T-cell (primary cell): Measurements from ENCODE around the gene KMT2E. TPM values are rescaled to one million over a fixed set of nuclear protein-coding genes. Genes with fewer than 3 reads are reported as not detected.

Source experiments
- ATAC-seq, 4 experiments: fragments of 200-7000 bp in 3 of 4; fragments of 150-1000 bp in 1 of 4; cut with Tn5 transposase; replicated peaks in 1 of 4; 1 replicate in 3 of 4; 2 replicates in 1 of 4; pipeline ENCODE4 v1.10.0; 2021; ENCODE audit warnings: moderate library complexity in 3 of 4, mild to moderate bottlenecking in 2 of 4, moderate number of reproducible peaks in 1 of 4
- CTCF ChIA-PET, 2 donors: fragments of 300-600 bp; sonication (Branson Sonifier 250); formaldehyde crosslinking; loops; one replicate each; lab custom pipeline; 2022; ENCODE audit warnings: antibody characterized with exemption in 2 of 2; lab: Charles Lee
- POLR2A ChIA-PET, 2 donors: fragments of 300-600 bp; sonication (Branson Sonifier 250); formaldehyde crosslinking; loops; one replicate each; lab custom pipeline; 2022; ENCODE audit warnings: antibody characterized with exemption in 2 of 2; lab: Charles Lee
- DNase-seq, 35 experiments: peaks; one replicate each; pipeline versions ENCODE4 v3.0.0 to v3.0.0-alpha.2; 2013 to 2023
- H3K27ac ChIP-seq: one replicate; pipeline ENCODE4 v1.5.1; 2013; ENCODE audit warnings: low read length
- H3K27me3 ChIP-seq, 2 experiments: replicated peaks in 1 of 2; 1 replicate in 1 of 2; 2 replicates in 1 of 2; pipeline versions ENCODE4 v1.6.1 to v1.7.0; 2013; ENCODE audit warnings: low read length in 1 of 2, mixed read lengths in 1 of 2; ENCODE audit not compliant: control insufficient read depth in 2 of 2, insufficient read depth in 2 of 2; ENCODE audit errors: extremely low read depth in 1 of 2
- H3K36me3 ChIP-seq, 2 donors: 1 replicate in 1 of 2; 2 replicates in 1 of 2; pipeline versions ENCODE4 v1.6.1 to v1.7.0; 2013; ENCODE audit warnings: low read length in 1 of 2; ENCODE audit not compliant: control insufficient read depth in 2 of 2, insufficient read depth in 1 of 2; ENCODE audit errors: extremely low read depth in 1 of 2
- H3K4me1 ChIP-seq, 2 experiments: 1 replicate in 1 of 2; 2 replicates in 1 of 2; pipeline versions ENCODE4 v1.6.1 to v1.7.0; 2013; ENCODE audit warnings: low read length in 2 of 2, mixed read lengths in 1 of 2; ENCODE audit not compliant: insufficient read depth in 2 of 2, control insufficient read depth in 1 of 2; ENCODE audit errors: extremely low read depth in 1 of 2
- H3K4me3 ChIP-seq, 2 donors: 1 replicate in 1 of 2; 2 replicates in 1 of 2; pipeline versions ENCODE4 v1.5.1 to v1.7.0; 2013; ENCODE audit warnings: mild to moderate bottlenecking in 2 of 2, low read length in 1 of 2, moderate library complexity in 1 of 2; ENCODE audit not compliant: control insufficient read depth in 1 of 2; ENCODE audit errors: extremely low read depth in 1 of 2
- H3K9me3 ChIP-seq: 2 replicates; pipeline ENCODE4 v1.7.0; 2013
- H3K27ac Mint-ChIP-seq, 2 donors: one replicate each; pipeline ENCODE4 v1.8.0; 2020 to 2021; ENCODE audit warnings: mild to moderate bottlenecking in 2 of 2, mixed read lengths in 2 of 2
- H3K27me3 Mint-ChIP-seq, 2 donors: one replicate each; pipeline ENCODE4 v1.8.0; 2021 to 2022; ENCODE audit warnings: mixed read lengths in 2 of 2
- H3K36me3 Mint-ChIP-seq: one replicate; pipeline ENCODE4 v1.8.0; 2021; ENCODE audit warnings: mixed read lengths
- H3K4me1 Mint-ChIP-seq, 3 donors: one replicate each; pipeline ENCODE4 v1.8.0; 2020 to 2022; ENCODE audit warnings: mixed read lengths in 3 of 3, mild to moderate bottlenecking in 1 of 3
- H3K4me3 Mint-ChIP-seq, 3 donors: one replicate each; pipeline ENCODE4 v1.8.0; 2020 to 2022; ENCODE audit warnings: mild to moderate bottlenecking in 3 of 3, mixed read lengths in 3 of 3, moderate library complexity in 3 of 3
- H3K9me3 Mint-ChIP-seq, 3 donors: one replicate each; pipeline ENCODE4 v1.8.0; 2020 to 2022; ENCODE audit warnings: mixed read lengths in 3 of 3
- WGBS: methylation state at CpG from one replicate; pipeline ENCODE4 v1.1.5; 2013; ENCODE audit warnings: missing lambda C conversion rate; ENCODE audit not compliant: insufficient coverage; 5-methylcytosine and 5-hydroxymethylcytosine counted together
- total RNA-seq, 35 experiments: library from RNA in 6 of 35; stranded (reverse) in 6 of 35; fragments of 120-200 nt in 1 of 35; gene quantifications; one replicate each; pipeline versions ENCODE4 v1.2.1 to v1.2.4 and lab custom pipeline; 2013 to 2026

Gene KMT2E
- total RNA-seq, 5 donors from 2014 or later (not counting 1 experiment from before 2014, with no cell fraction given), result 164 to 260 (median 169) TPM

DNA sequence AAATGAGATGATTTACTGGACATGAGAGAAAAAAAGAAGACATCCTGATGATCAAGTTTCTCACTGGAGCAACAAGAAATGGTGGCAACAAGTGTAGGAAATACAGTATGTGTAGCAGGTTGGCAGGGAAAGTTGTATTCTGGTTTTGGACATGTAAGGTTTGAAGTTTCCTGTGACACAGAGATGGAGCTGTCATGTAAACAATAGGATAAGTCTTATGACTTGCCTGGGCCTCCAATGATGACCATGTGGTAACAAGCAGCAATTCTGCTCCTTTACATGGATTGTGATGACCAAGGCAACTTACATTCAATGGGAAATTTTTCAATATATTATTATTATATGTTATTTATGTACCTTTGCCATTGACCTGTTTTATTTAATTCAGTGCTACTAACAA lies 125.4 kb downstream of the KMT2E start:
- no peaks in the 10 kb centered on the region for H3K27me3 Mint-ChIP-seq
- no peak for DNase-seq
- peaks cover 52% of the 10 kb centered on the region for H3K36me3 Mint-ChIP-seq
- POLR2A ChIA-PET, result no interaction called here
- ATAC-seq, result no peak
- Histone ChIP-seq H3K27ac (no peak overlapping the region), H3K4me3 (no peak overlapping the region), H3K4me1 (no peaks in the 10 kb centered on the region), H3K27me3 (no peaks in the 10 kb centered on the region), H3K36me3 (peaks cover 3 to 71% of the 10 kb centered on the region in 2 donors), H3K9me3 (no peaks in the 10 kb centered on the region)
- no peak overlapping the region for H3K27ac Mint-ChIP-seq
- peaks cover 6 to 14% (median 14%) of the 10 kb centered on the region in 3 donors for H3K4me1 Mint-ChIP-seq
- H3K9me3 Mint-ChIP-seq, result no peaks in the 10 kb centered on the region
- CTCF ChIA-PET, result no interaction called here
- no peak overlapping the region for H3K4me3 Mint-ChIP-seq

DNA sequence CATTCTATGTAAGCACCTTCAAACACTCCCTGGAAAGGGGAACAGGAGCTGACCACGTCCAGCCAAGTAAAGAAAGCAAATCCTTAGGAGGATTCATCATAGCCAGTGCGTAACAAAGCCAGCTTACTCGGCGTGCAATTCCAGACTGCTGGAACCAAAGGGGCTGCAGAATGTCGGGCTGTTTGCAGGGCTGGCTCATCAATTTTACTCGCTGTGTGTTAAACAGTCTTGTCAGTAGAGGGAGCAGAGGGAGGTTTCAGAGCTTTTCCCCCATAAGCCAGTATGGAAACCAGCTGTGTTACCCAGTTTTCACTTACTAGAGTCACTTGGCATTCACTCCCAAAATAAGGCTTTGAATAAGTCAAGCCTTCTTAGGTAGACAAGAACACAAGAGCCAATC lies 127.1 kb downstream of the KMT2E start:
- H3K4me1 Mint-ChIP-seq, result peaks cover 6 to 14% (median 11%) of the 10 kb centered on the region in 3 donors
- peaks cover 53% of the 10 kb centered on the region for H3K36me3 Mint-ChIP-seq
- ATAC-seq (no peak), DNase-seq (peak in 1 of 35 experiments; percentile 27)
- Histone ChIP-seq H3K27ac (no peak overlapping the region), H3K36me3 (peaks cover 3 to 75% of the 10 kb centered on the region in 2 donors), H3K4me3 (no peak overlapping the region), H3K9me3 (no peaks in the 10 kb centered on the region), H3K4me1 (no peaks in the 10 kb centered on the region), H3K27me3 (no peaks in the 10 kb centered on the region)
- WGBS, result 92% methylated on average over 2 of the region's 6 CpGs
- H3K4me3 Mint-ChIP-seq, result no peak overlapping the region
- no peaks in the 10 kb centered on the region for H3K9me3 Mint-ChIP-seq
- no peak overlapping the region for H3K27ac Mint-ChIP-seq
- H3K27me3 Mint-ChIP-seq, result no peaks in the 10 kb centered on the region
- CTCF ChIA-PET, result interaction anchor here in 1 of 2 donors (1.2 kb wide), 1 partner anchor 160 kb away, joined by 4 read pairs; no protein-coding TSS in a partner anchor
- POLR2A ChIA-PET, result interaction anchor here in 1 of 2 donors (0.5 kb wide), 1 partner anchor 65 kb away, joined by 3 read pairs; no protein-coding TSS in a partner anchor

DNA sequence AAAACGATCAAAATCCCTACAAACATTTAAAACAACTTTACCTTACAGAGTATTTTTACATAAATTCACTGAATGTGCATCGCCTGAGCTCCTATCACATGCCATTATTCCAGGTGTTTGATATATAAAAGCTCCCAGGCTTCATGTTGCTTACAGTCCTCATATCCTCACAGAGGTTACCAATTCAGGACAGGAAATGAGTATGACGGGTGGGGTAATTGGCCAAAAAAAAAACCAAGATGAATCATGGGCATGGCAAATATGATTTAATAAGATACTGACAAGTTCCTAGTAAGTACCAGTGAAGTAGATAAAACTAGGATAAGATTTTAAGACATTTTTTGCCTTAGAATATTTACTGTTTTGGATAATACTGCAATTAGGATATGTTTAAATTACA lies 135.8 kb downstream of the KMT2E start:
- H3K27me3 ChIP-seq, result no peaks in the 10 kb centered on the region
- no peaks in the 10 kb centered on the region for H3K9me3 ChIP-seq
- Mint-ChIP-seq H3K4me3 (no peak overlapping the region), H3K27ac (no peak overlapping the region), H3K4me1 (peaks cover under 1 to 19% (median 10%) of the 10 kb centered on the region in 3 donors), H3K9me3 (no peaks in the 10 kb centered on the region), H3K27me3 (no peaks in the 10 kb centered on the region), H3K36me3 (peaks cover 30% of the 10 kb centered on the region)
- WGBS, result no CpG with 5 or more reads among the region's 3 CpGs
- ChIA-PET CTCF (no interaction called here), POLR2A (no interaction called here)
- H3K36me3 ChIP-seq, result peaks cover 0 to 21% of the 10 kb centered on the region in 2 donors
- no peak overlapping the region for H3K4me3 ChIP-seq
- ATAC-seq (no peak), DNase-seq (no peak)
- H3K4me1 ChIP-seq, result no peaks in the 10 kb centered on the region
- H3K27ac ChIP-seq, result no peak overlapping the region

DNA sequence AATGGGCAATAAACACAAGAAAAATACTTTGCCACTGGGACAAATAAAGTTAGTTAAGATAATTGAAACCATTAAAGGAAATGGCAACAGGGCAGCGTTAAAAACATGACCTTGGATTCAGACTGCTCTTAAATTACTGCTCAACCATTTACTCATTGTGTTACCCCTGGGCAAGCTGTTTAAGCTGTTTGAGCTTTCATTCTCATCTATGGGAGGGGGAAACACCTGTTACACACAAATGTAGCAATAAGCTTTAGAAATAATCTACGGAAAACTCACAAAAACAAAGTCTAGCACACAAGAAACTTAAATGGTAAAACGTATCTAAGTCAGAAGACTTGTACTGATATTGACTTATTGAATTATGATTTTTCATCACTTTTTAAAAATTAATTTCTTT lies 137.1 kb downstream of the KMT2E start:
- H3K4me1 Mint-ChIP-seq, result peaks cover 8 to 22% (median 12%) of the 10 kb centered on the region in 3 donors
- ChIA-PET CTCF (interaction anchor here in 1 of 2 donors (0.6 kb wide), 1 partner anchor 348 kb away, joined by 3 read pairs; no protein-coding TSS in a partner anchor), POLR2A (interaction anchor here in 1 of 2 donors (0.6 kb wide), 1 partner anchor 11 kb away, joined by 4 read pairs; no protein-coding TSS in a partner anchor)
- no peak overlapping the region for H3K27ac Mint-ChIP-seq
- H3K4me1 ChIP-seq, result no peaks in the 10 kb centered on the region
- DNase-seq (no peak), ATAC-seq (no peak)
- H3K36me3 ChIP-seq, result peaks cover 0 to 22% of the 10 kb centered on the region in 2 donors
- no peaks in the 10 kb centered on the region for H3K9me3 ChIP-seq
- no peak overlapping the region for H3K4me3 Mint-ChIP-seq
- no peak overlapping the region for H3K4me3 ChIP-seq
- H3K27ac ChIP-seq, result no peak overlapping the region
- no peaks in the 10 kb centered on the region for H3K27me3 ChIP-seq
- H3K27me3 Mint-ChIP-seq, result no peaks in the 10 kb centered on the region
- WGBS, result no CpG with 5 or more reads among the region's 3 CpGs
- peaks cover 33% of the 10 kb centered on the region for H3K36me3 Mint-ChIP-seq
- no peaks in the 10 kb centered on the region for H3K9me3 Mint-ChIP-seq

DNA sequence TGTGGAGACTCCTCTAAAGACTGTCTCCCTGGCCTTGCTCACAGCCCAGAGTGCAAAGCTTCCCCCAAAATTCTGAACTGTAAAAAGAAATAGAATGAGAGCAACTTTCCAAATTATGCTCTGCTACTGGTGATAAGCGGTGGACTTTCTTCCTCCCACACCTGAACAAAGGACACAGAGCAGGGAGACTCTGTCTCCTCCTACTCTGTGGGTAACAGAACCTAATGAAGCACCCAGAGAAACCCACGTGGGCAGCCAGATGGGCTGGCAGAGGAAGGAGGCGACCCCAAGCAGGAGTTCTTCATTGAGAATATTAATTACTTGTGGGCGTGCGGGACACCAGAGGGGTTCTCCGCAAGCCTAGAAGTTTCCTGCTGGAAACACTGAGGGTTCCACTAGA lies 139.5 kb downstream of the KMT2E start:
- POLR2A ChIA-PET, result no interaction called here
- no peaks in the 10 kb centered on the region for H3K27me3 ChIP-seq
- H3K36me3 ChIP-seq, result peaks cover 0 to 28% of the 10 kb centered on the region in 2 donors
- peaks cover 34% of the 10 kb centered on the region for H3K36me3 Mint-ChIP-seq
- H3K4me1 Mint-ChIP-seq, result peaks cover 12 to 24% (median 14%) of the 10 kb centered on the region in 3 donors
- H3K27me3 Mint-ChIP-seq, result no peaks in the 10 kb centered on the region
- H3K9me3 ChIP-seq, result no peaks in the 10 kb centered on the region
- H3K27ac ChIP-seq, result no peak overlapping the region
- WGBS, result no CpG with 5 or more reads among the region's 6 CpGs
- no peak for ATAC-seq
- no peak overlapping the region for H3K4me3 ChIP-seq
- H3K4me3 Mint-ChIP-seq, result no peak overlapping the region
- no peaks in the 10 kb centered on the region for H3K9me3 Mint-ChIP-seq
- H3K4me1 ChIP-seq, result no peaks in the 10 kb centered on the region
- peak overlapping the region in 1 of 2 donors; percentile 62 for H3K27ac Mint-ChIP-seq
- DNase-seq, result no peak
- CTCF ChIA-PET, result interaction anchor here (0.6 to 1.2 kb wide), 3 partner anchors 38 to 276 kb away, joined by 3 to 8 read pairs (median 7); no protein-coding TSS in a partner anchor

DNA sequence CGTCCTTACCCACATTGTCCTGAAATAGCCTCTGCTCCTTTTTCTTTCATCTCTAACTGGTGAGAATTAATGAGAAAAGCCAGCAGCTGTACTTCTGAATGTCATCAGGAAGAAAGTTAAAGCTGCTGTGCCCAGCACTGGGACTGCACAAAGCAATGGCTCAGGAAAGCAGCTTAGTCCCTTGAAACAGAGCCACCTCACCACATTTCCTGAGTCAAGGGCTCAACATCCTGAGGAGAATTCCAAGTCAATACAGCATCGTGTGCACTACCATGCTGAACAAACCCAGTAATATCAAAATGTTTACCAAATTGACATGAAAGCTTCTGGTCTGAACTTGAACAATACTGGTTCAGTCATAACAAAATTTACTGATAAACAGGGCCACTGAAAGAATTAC lies 140.1 kb downstream of the KMT2E start:
- CTCF ChIA-PET, result no interaction called here
- ATAC-seq, result no peak
- Mint-ChIP-seq H3K27me3 (no peaks in the 10 kb centered on the region), H3K36me3 (peaks cover 36% of the 10 kb centered on the region), H3K27ac (no peak overlapping the region), H3K4me1 (peaks cover 14 to 24% (median 14%) of the 10 kb centered on the region in 3 donors), H3K9me3 (no peaks in the 10 kb centered on the region), H3K4me3 (no peak overlapping the region)
- Histone ChIP-seq H3K4me1 (no peaks in the 10 kb centered on the region), H3K4me3 (no peak overlapping the region), H3K36me3 (peaks cover 0 to 28% of the 10 kb centered on the region in 2 donors), H3K27ac (no peak overlapping the region), H3K27me3 (no peaks in the 10 kb centered on the region), H3K9me3 (no peaks in the 10 kb centered on the region)
- DNase-seq, result no peak
- WGBS, result no CpG with 5 or more reads among the region's 2 CpGs
- POLR2A ChIA-PET, result interaction anchor here in 1 of 2 donors (0.6 kb wide), 1 partner anchor 184 kb away, joined by 9 read pairs; no protein-coding TSS in a partner anchor
